ENCODE results near the gene RASIP1. TPM values are rescaled to one million over a fixed set of nuclear protein-coding genes. Genes with fewer than 3 reads are reported as not detected.

The RASIP1 gene
- total and polyA plus RNA-seq, 2 experiments from 2014 or later = 1.5 to 5.5 TPM

GRCh38 chr19:48752496-48753365 is 12.3 kb upstream of the RASIP1 start, which contains the start of gene FUT1:
TSS of gene FUT1 (minus strand) at chr19:48752641. CDS start at chr19:48751281, 1,360 bp downstream.
- no peaks in the 10 kb centered on the region for H3K36me3 ChIP-seq
- no peaks in the 10 kb centered on the region for H3K4me1 ChIP-seq (ENCODE audit: low read depth)
- no peak for TF ChIP-seq CTCF (IDR thresholded peaks at IDR 0.05; ENCODE audit: low read depth, low read length)
- H3K9me3 ChIP-seq (ENCODE audit: low read depth) = no peaks in the 10 kb centered on the region
- H3K4me3 ChIP-seq = peak within 1 kb of the TSS; percentile 23
- DNase-seq (ENCODE audit: low read depth in 1 of 2, low spot score in 1 of 2) = peak; percentile 47 to 60
- H3K27me3 ChIP-seq = peaks cover 25% of the 10 kb centered on the region
- no peak within 1 kb of the TSS for H3K27ac ChIP-seq

- no peak for DNase-seq (ENCODE audit: low read depth in 1 of 2, low spot score in 1 of 2)
- no peak for TF ChIP-seq CTCF (IDR thresholded peaks at IDR 0.05; ENCODE audit: low read depth, low read length)
- Histone ChIP-seq H3K4me3 (peak overlapping the region; percentile 23), H3K9me3 (ENCODE audit: low read depth) (no peaks in the 10 kb centered on the region), H3K27me3 (peaks cover 25% of the 10 kb centered on the region), H3K27ac (no peak overlapping the region), H3K4me1 (ENCODE audit: low read depth) (no peaks in the 10 kb centered on the region), H3K36me3 (no peaks in the 10 kb centered on the region)
These were observed 11.6 kb upstream of the RASIP1 start for GRCh38 chr19:48751845-48752495.

GRCh38 chr19:48750771-48751504 is 10.5 kb upstream of the RASIP1 start:
- DNase-seq (ENCODE audit: low read depth in 1 of 2, low spot score in 1 of 2) = no peak
- no peak overlapping the region for H3K4me3 ChIP-seq
- TF ChIP-seq CTCF (IDR thresholded peaks at IDR 0.05; ENCODE audit: low read depth, low read length) = no peak

GRCh38 chr19:48750351-48750750 is 9.9 kb upstream of the RASIP1 start:
- Histone ChIP-seq H3K4me1 (ENCODE audit: low read depth) (no peaks in the 10 kb centered on the region), H3K36me3 (no peaks in the 10 kb centered on the region), H3K27me3 (peaks cover 25% of the 10 kb centered on the region), H3K27ac (no peak overlapping the region), H3K9me3 (ENCODE audit: low read depth) (no peaks in the 10 kb centered on the region), H3K4me3 (no peak overlapping the region)
- DNase-seq (ENCODE audit: low read depth in 1 of 2, low spot score in 1 of 2) = no peak
- no peak for TF ChIP-seq CTCF (IDR thresholded peaks at IDR 0.05; ENCODE audit: low read depth, low read length)

More at GRCh38 chr19:48750771-48751504, 10.5 kb upstream of the RASIP1 start:
- Histone ChIP-seq H3K27ac (no peak overlapping the region), H3K4me1 (ENCODE audit: low read depth) (no peaks in the 10 kb centered on the region), H3K9me3 (ENCODE audit: low read depth) (no peaks in the 10 kb centered on the region), H3K27me3 (peaks cover 25% of the 10 kb centered on the region), H3K36me3 (no peaks in the 10 kb centered on the region)

- no peak for TF ChIP-seq CTCF (IDR thresholded peaks at IDR 0.05; ENCODE audit: low read depth, low read length)
- no peak for DNase-seq (ENCODE audit: low read depth in 1 of 2, low spot score in 1 of 2)
- Histone ChIP-seq H3K36me3 (no peaks in the 10 kb centered on the region), H3K27ac (no peak overlapping the region), H3K4me1 (ENCODE audit: low read depth) (no peaks in the 10 kb centered on the region), H3K9me3 (ENCODE audit: low read depth) (no peaks in the 10 kb centered on the region), H3K27me3 (peaks cover 25% of the 10 kb centered on the region), H3K4me3 (no peak overlapping the region)
These were observed 9.3 kb upstream of the RASIP1 start for GRCh38 chr19:48749571-48750198.

All from cardiac muscle cell (in vitro differentiated cells and primary cell).